SK-N-SH (cell line): ENCODE measurements around the gene CRACR2A. TPM values are rescaled to one million over a fixed set of nuclear protein-coding genes. Genes with fewer than 3 reads are reported as not detected.

Experiments
- CTCF ChIA-PET: fragments of 300-600, 350-600 bp; formaldehyde crosslinking; extraction: SDS; loops from one replicate; lab custom pipeline; 2021; lab: Yijun Ruan, JAX
- POLR2A ChIA-PET: fragments of 350-600 bp; sonication (Branson Sonifier 250); formaldehyde crosslinking; extraction: SDS; loops from one replicate; lab custom pipeline; 2020; ENCODE audit warnings: antibody characterized with exemption, inconsistent platforms; lab: Yijun Ruan, JAX
- DNase-seq: peaks from one replicate; pipeline ENCODE4 v3.0.0; 2012
- H2AFZ ChIP-seq: fragments of 200-600 bp; sonication (generic); 2 replicates; pipeline ENCODE4 v1.8.1; 2016; ENCODE audit warnings: antibody characterized with exemption, mild to moderate bottlenecking, low read depth
- H3F3A ChIP-seq: fragments of 200-600 bp; sonication (generic); replicated peaks from 2 replicates; pipeline ENCODE3; 2016; ENCODE audit warnings: antibody characterized with exemption, mild to moderate bottlenecking; ENCODE audit not compliant: insufficient read depth
- H3K27ac ChIP-seq, 2 experiments: fragments of 200-500 bp in 1 of 2; fragments of 200-600 bp in 1 of 2; sonication (Bioruptor generic) in 1 of 2; sonication (generic), shearing (Covaris generic) in 1 of 2; 2 replicates each; pipeline versions ENCODE4 v1.5.1 to v1.6.1; 2014 to 2016; ENCODE audit warnings: low read depth in 2 of 2, inconsistent platforms in 1 of 2, low read length in 1 of 2, mild to moderate bottlenecking in 1 of 2, mixed read lengths in 1 of 2
- H3K27me3 ChIP-seq: fragments of 200-600 bp; sonication (generic), shearing (Covaris generic); 2 replicates; pipeline ENCODE4 v1.6.1; 2016; ENCODE audit warnings: mixed run types; ENCODE audit not compliant: insufficient read depth
- H3K36me3 ChIP-seq, 2 experiments: fragments of 200-500 bp in 1 of 2; fragments of 200-600 bp in 1 of 2; sonication (Bioruptor generic) in 1 of 2; sonication (generic) in 1 of 2; replicated peaks in 1 of 2; 2 replicates each; pipeline versions ENCODE3 to v1.5.1; 2014 to 2016; ENCODE audit warnings: low read length in 1 of 2, mild to moderate bottlenecking in 1 of 2; ENCODE audit not compliant: insufficient read depth in 2 of 2, control insufficient read depth in 1 of 2
- H3K4me1 ChIP-seq, 2 experiments: fragments of 200-500 bp in 1 of 2; fragments of 200-600 bp in 1 of 2; sonication (Bioruptor generic) in 1 of 2; sonication (generic), shearing (Covaris generic) in 1 of 2; 2 replicates each; pipeline versions ENCODE4 v1.5.1 to v1.6.1; 2014 to 2016; ENCODE audit warnings: low read depth in 1 of 2, low read length in 1 of 2, mixed run types in 1 of 2; ENCODE audit not compliant: insufficient read depth in 2 of 2, control insufficient read depth in 1 of 2
- H3K4me2 ChIP-seq: fragments of 200-600 bp; sonication (generic), shearing (Covaris generic); 2 replicates; pipeline ENCODE4 v1.6.1; 2017; ENCODE audit warnings: mixed run types
- H3K4me3 ChIP-seq, 2 experiments: fragments of 200-500 bp in 1 of 2; fragments of 200-600 bp in 1 of 2; sonication (Bioruptor generic) in 1 of 2; sonication (generic), shearing (Covaris generic) in 1 of 2; 2 replicates each; pipeline versions ENCODE4 v1.5.1 to v1.8.1; 2014 to 2016; ENCODE audit warnings: low read depth in 2 of 2, inconsistent platforms in 1 of 2, low read length in 1 of 2, mild to moderate bottlenecking in 1 of 2, mixed read lengths in 1 of 2, moderate library complexity in 1 of 2
- H3K79me2 ChIP-seq: fragments of 200-600 bp; sonication (generic); 2 replicates; pipeline ENCODE4 v1.8.1; 2017; ENCODE audit warnings: mild to moderate bottlenecking; ENCODE audit not compliant: insufficient read depth
- H3K9ac ChIP-seq: fragments of 200-600 bp; sonication (generic); 2 replicates; pipeline ENCODE4 v1.6.1; 2017; ENCODE audit warnings: mixed run types
- H3K9me2 ChIP-seq: fragments of 200-600 bp; sonication (generic); 2 replicates; pipeline ENCODE4 v1.6.1; 2017; ENCODE audit warnings: mixed run types
- H3K9me3 ChIP-seq: fragments of 200-600 bp; sonication (generic); 2 replicates; pipeline ENCODE4 v1.6.1; 2017; ENCODE audit warnings: mixed run types, mild to moderate bottlenecking, moderate library complexity
- H4K20me1 ChIP-seq: fragments of 200-600 bp; sonication (generic); 2 replicates; pipeline ENCODE4 v1.6.1; 2017; ENCODE audit warnings: mild to moderate bottlenecking, mixed run types; ENCODE audit not compliant: insufficient read depth
- CHD2 ChIP-seq: fragments of 150-350 bp; IDR thresholded peaks from 2 replicates; pipeline ENCODE4 v1.6.1; 2018; ENCODE audit warnings: low read length; ENCODE audit not compliant: partially characterized antibody
- ELF1 ChIP-seq: IDR thresholded peaks from 2 replicates; pipeline ENCODE4 v1.4.0; 2012
- EP300 ChIP-seq, 2 experiments: IDR thresholded peaks; 2 replicates each; pipeline versions ENCODE4 v1.4.0 to v1.6.1; 2012; ENCODE audit warnings: borderline replicate concordance in 1 of 2, low read depth in 1 of 2, low read length in 1 of 2
- FOSL2 ChIP-seq: IDR thresholded peaks from 2 replicates; pipeline ENCODE4 v1.4.0; 2012; ENCODE audit warnings: low read depth, mild to moderate bottlenecking, moderate library complexity, borderline replicate concordance
- FOXM1 ChIP-seq: IDR thresholded peaks from 2 replicates; pipeline ENCODE4 v1.4.0; 2012; ENCODE audit warnings: low read depth, mild to moderate bottlenecking
- JUND ChIP-seq: IDR thresholded peaks from 2 replicates; pipeline ENCODE4 v1.4.0; 2012
- MXI1 ChIP-seq: IDR thresholded peaks from 2 replicates; pipeline ENCODE4 v1.6.1; 2012; ENCODE audit warnings: mild to moderate bottlenecking, low read depth, low read length, improper control_type of control experiment
- NFIC ChIP-seq: IDR thresholded peaks from 2 replicates; pipeline ENCODE4 v1.4.0; 2012; ENCODE audit warnings: borderline replicate concordance
- RCOR1 ChIP-seq: fragments of 150-350 bp; IDR thresholded peaks from 2 replicates; pipeline ENCODE4 v1.6.1; 2017; ENCODE audit warnings: antibody characterized with exemption, low read length
- RFX5 ChIP-seq: IDR thresholded peaks from 2 replicates; pipeline ENCODE4 v1.6.1; 2012; ENCODE audit warnings: mild to moderate bottlenecking, improper control_type of control experiment, low read length
- SMC3 ChIP-seq: IDR thresholded peaks from 2 replicates; pipeline ENCODE4 v1.6.1; 2012; ENCODE audit warnings: low read depth, low read length, improper control_type of control experiment
- TAF1 ChIP-seq: IDR thresholded peaks from 2 replicates; pipeline ENCODE4 v1.6.1; 2012; ENCODE audit warnings: low read depth, mild to moderate bottlenecking, low read length, moderate library complexity, borderline replicate concordance
- TCF12 ChIP-seq: IDR thresholded peaks from 2 replicates; pipeline ENCODE4 v1.4.0; 2012
- TEAD4 ChIP-seq: IDR thresholded peaks from 2 replicates; pipeline ENCODE4 v1.4.0; 2012; ENCODE audit warnings: mild to moderate bottlenecking, borderline replicate concordance; ENCODE audit not compliant: insufficient read depth
- WGBS: methylation state at CpG from one replicate; pipeline ENCODE4 v1.1.6; 2017; ENCODE audit warnings: low lambda C conversion rate; 5-methylcytosine and 5-hydroxymethylcytosine counted together
- polyA plus RNA-seq, 3 experiments: library from polyadenylated mRNA; depleted of rRNA; stranded (reverse); fragments of >200 nt; gene quantifications; 2 replicates each; pipeline ENCODE4 v1.2.3, GENCODE V29; 2012
- TF ChIP-seq, protein P1 (sequence below): IDR thresholded peaks from 2 replicates; pipeline ENCODE4 v1.4.0; 2012; ENCODE audit warnings: low read depth, borderline replicate concordance
- TF ChIP-seq, protein P2 (sequence below): IDR thresholded peaks from 2 replicates; pipeline ENCODE4; 2012
- TF ChIP-seq, protein P3 (sequence below): IDR thresholded peaks from 2 replicates; pipeline ENCODE4 v1.4.0; 2012; ENCODE audit warnings: low read depth, borderline replicate concordance

Gene CRACR2A
- polyA plus RNA-seq, 1 of the 3 experiments (the other 2 are of a cell fraction) = 0.12 TPM

DNA sequence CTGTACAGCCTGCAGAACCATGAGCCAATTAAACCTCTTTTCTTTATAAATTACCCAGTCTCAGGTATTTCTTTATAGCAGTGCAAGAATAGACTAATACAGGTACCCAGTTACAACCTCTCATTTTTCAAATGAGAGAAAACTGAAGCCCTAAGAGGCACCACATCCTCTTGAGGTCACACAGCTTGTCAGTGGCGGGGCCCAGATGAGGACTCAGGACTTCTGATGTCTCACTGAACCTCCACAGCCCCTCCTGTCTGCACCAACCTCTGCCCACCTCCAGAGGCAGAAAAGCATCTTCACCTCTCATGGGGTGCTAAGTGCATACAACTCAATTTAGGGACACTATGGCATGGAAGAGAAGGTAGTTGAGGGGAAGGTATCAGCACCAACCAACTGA, 120.7 kb downstream of the CRACR2A start:
- no peaks in the 10 kb centered on the region for H3F3A ChIP-seq
- H3K27ac ChIP-seq = no peak overlapping the region
- DNase-seq = no peak
- no peaks in the 10 kb centered on the region for H3K36me3 ChIP-seq
- peaks cover 0 to 24% of the 10 kb centered on the region in 2 experiments; a peak in 1 of 4 replicates for H3K4me1 ChIP-seq
- no peak for TF ChIP-seq TCF12
- TF ChIP-seq TAF1 = no peak
- TF ChIP-seq ELF1 = no peak
- TF ChIP-seq MXI1 = no peak
- no peaks in the 10 kb centered on the region for H3K9me2 ChIP-seq
- no peaks in the 10 kb centered on the region for H4K20me1 ChIP-seq
- H2AFZ ChIP-seq = no peak overlapping the region
- ChIA-PET POLR2A (no interaction called here), CTCF (interaction anchor here (1.0 kb wide), 1 partner anchor 8 kb away, joined by 3 read pairs; no protein-coding TSS in a partner anchor)
- no peaks in the 10 kb centered on the region for H3K27me3 ChIP-seq
- no peaks in the 10 kb centered on the region for H3K9me3 ChIP-seq
- H3K9ac ChIP-seq = no peak overlapping the region
- H3K79me2 ChIP-seq = no peaks in the 10 kb centered on the region
- H3K4me3 ChIP-seq = no peak overlapping the region
- 67% methylated on average over 1 of the region's 1 CpG for WGBS
- H3K4me2 ChIP-seq = no peak overlapping the region

DNA sequence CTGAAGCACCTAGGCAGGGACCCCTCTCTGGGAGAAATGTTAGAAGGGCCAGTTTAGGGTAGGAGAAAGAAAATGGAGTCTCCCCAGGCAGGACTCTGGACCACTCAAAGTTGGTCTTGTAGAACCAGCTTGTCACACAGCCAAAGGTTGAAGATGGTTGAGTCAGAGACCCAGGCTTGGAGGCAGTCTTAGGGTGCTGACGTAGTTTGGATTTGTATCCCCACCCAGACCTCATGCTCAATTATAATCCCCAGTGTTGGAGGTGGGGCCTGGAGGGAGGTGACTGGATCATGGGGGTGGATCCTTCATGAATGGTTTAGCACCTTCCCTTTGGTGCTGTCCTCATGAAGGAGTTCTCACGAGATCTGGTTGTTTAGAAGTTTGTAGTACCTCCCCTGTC, 121.2 kb downstream of the CRACR2A start:
- Histone ChIP-seq H3K4me2 (no peak overlapping the region), H4K20me1 (no peaks in the 10 kb centered on the region), H3K27me3 (no peaks in the 10 kb centered on the region), H3K9ac (no peak overlapping the region), H3K9me3 (no peaks in the 10 kb centered on the region), H3K4me1 (peaks cover 0 to 24% of the 10 kb centered on the region in 2 experiments; a peak in 1 of 4 replicates)
- POLR2A ChIA-PET = no interaction called here
- 60% methylated on average over 2 of the region's 2 CpGs for WGBS
- TF ChIP-seq RFX5 (no peak), JUND (no peak), RCOR1 (no peak), FOXM1 (no peak), FOSL2 (no peak), TAF1 (no peak), ELF1 (no peak), NFIC (no peak), SMC3 (no peak)
- TF ChIP-seq, protein P1, sequence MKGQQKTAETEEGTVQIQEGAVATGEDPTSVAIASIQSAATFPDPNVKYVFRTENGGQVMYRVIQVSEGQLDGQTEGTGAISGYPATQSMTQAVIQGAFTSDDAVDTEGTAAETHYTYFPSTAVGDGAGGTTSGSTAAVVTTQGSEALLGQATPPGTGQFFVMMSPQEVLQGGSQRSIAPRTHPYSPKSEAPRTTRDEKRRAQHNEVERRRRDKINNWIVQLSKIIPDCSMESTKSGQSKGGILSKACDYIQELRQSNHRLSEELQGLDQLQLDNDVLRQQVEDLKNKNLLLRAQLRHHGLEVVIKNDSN = no peak
- TF ChIP-seq, all 33 proteins: peak for 0
- H3K4me3 ChIP-seq = no peak overlapping the region
- no peak overlapping the region for H2AFZ ChIP-seq
- no peaks in the 10 kb centered on the region for H3F3A ChIP-seq
- no peak for DNase-seq
- CTCF ChIA-PET = interaction anchor here (1.0 kb wide), 1 partner anchor 8 kb away, joined by 3 read pairs; no protein-coding TSS in a partner anchor
- H3K79me2 ChIP-seq = no peaks in the 10 kb centered on the region
- no peaks in the 10 kb centered on the region for H3K36me3 ChIP-seq
- H3K9me2 ChIP-seq = no peaks in the 10 kb centered on the region
- H3K27ac ChIP-seq = no peak overlapping the region

DNA sequence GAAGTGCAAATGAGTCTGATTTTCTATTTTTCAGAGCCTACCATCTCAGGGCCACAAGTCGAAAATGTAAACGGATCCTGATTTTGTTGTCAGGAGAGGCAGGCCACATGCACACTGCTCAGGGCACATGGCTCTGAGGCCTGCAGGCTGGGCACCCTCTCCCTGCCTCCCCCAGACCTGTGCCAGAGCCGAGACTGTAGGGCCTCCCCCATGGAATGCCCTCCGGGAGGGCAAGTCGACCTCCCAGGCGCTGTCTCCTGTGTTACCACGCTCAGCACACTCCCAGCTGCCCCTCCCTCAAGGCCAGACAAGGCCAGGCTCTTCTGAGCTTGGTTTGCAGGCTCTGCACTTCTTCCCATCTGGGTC, 121.7 kb downstream of the CRACR2A start:
- ChIA-PET POLR2A (no interaction called here), CTCF (interaction anchor here (0.6 to 1.1 kb wide), 4 partner anchors 9 to 169 kb away, joined by 3 to 4 read pairs (median 3); no protein-coding TSS in a partner anchor)
- Histone ChIP-seq H3F3A (no peaks in the 10 kb centered on the region), H3K4me3 (no peak overlapping the region), H3K4me2 (no peak overlapping the region), H2AFZ (no peak overlapping the region), H3K4me1 (peaks cover 0 to 24% of the 10 kb centered on the region in 2 experiments; a peak in 1 of 4 replicates), H3K36me3 (no peaks in the 10 kb centered on the region), H3K9me2 (no peaks in the 10 kb centered on the region), H3K27ac (peak overlapping the region in 1 of 2 experiments; percentile 62; a peak in 2 of 4 replicates), H3K9me3 (no peaks in the 10 kb centered on the region), H3K9ac (no peak overlapping the region), H4K20me1 (no peaks in the 10 kb centered on the region), H3K79me2 (no peaks in the 10 kb centered on the region), H3K27me3 (no peaks in the 10 kb centered on the region)
- DNase-seq = no peak
- WGBS = 47% methylated on average over 7 of the region's 7 CpGs
- TF ChIP-seq NFIC = no peak
- TF ChIP-seq, protein P2, sequence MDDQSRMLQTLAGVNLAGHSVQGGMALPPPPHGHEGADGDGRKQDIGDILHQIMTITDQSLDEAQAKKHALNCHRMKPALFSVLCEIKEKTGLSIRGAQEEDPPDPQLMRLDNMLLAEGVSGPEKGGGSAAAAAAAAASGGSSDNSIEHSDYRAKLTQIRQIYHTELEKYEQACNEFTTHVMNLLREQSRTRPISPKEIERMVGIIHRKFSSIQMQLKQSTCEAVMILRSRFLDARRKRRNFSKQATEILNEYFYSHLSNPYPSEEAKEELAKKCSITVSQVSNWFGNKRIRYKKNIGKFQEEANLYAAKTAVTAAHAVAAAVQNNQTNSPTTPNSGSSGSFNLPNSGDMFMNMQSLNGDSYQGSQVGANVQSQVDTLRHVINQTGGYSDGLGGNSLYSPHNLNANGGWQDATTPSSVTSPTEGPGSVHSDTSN = no peak
- no peak for TF ChIP-seq CHD2
- TF ChIP-seq FOSL2 = no peak
- no peak for TF ChIP-seq RFX5
- TF ChIP-seq TAF1 = no peak
- TF ChIP-seq, protein P3, sequence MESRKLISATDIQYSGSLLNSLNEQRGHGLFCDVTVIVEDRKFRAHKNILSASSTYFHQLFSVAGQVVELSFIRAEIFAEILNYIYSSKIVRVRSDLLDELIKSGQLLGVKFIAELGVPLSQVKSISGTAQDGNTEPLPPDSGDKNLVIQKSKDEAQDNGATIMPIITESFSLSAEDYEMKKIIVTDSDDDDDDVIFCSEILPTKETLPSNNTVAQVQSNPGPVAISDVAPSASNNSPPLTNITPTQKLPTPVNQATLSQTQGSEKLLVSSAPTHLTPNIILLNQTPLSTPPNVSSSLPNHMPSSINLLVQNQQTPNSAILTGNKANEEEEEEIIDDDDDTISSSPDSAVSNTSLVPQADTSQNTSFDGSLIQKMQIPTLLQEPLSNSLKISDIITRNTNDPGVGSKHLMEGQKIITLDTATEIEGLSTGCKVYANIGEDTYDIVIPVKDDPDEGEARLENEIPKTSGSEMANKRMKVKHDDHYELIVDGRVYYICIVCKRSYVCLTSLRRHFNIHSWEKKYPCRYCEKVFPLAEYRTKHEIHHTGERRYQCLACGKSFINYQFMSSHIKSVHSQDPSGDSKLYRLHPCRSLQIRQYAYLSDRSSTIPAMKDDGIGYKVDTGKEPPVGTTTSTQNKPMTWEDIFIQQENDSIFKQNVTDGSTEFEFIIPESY = no peak
- TF ChIP-seq TEAD4 = no peak
- TF ChIP-seq ELF1 = no peak
- no peak for TF ChIP-seq EP300 (IDR thresholded peaks at IDR 0.05; ENCODE audit: borderline replicate concordance in 1 of 2, low read depth in 1 of 2, low read length in 1 of 2)
